HEK293 (cell line): ENCODE results near the gene SKIL.

Source experiments
- HOXA7 ChIP-seq: sonication (generic); formaldehyde crosslinking; IDR thresholded peaks from 2 replicates; pipeline ENCODE4 v1.8.1; 2022; ENCODE audit warnings: missing genetic modification reagents, borderline replicate concordance
- ZNF2 ChIP-seq: fragments of 450-650 bp; formaldehyde crosslinking; IDR thresholded peaks from 2 replicates; pipeline ENCODE4 v1.5.1; 2016; ENCODE audit warnings: missing biosample characterization, missing genetic modification characterization
- ZNF530 ChIP-seq: fragments of 450-650 bp; formaldehyde crosslinking; IDR thresholded peaks from 2 replicates; pipeline ENCODE4 v1.5.1; 2016; ENCODE audit warnings: low read depth, missing biosample characterization, missing genetic modification characterization
- TF ChIP-seq, protein P1 (sequence below): fragments of 450-650 bp; formaldehyde crosslinking; IDR thresholded peaks from 2 replicates; pipeline ENCODE4 v1.5.1; 2016; ENCODE audit warnings: missing biosample characterization, missing genetic modification characterization
- TF ChIP-seq, protein P2 (sequence below): fragments of 450-650 bp; formaldehyde crosslinking; IDR thresholded peaks from 2 replicates; pipeline ENCODE4 v1.5.1; 2017; ENCODE audit warnings: missing biosample characterization, missing genetic modification characterization

DNA sequence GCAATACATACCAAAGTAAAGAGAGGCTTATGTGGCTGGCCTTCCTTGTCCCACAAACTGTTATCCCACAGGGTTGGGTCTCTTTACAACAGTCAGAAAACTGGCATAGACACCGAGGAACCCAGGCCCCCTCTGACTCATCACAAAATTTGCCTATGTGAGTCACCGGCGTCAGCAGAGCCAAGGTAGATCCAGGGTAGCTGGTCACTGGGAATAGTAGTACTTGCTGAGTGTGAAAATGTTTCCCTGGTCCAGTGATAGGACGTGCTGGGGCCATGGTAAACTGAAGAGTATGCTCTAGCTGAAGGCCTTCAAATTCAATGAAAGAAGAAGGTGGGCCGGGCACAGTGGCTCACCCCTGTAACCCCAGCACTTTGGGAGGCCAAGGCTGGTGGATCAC, 27.1 kb upstream of the SKIL start:
- TF ChIP-seq, protein P1, sequence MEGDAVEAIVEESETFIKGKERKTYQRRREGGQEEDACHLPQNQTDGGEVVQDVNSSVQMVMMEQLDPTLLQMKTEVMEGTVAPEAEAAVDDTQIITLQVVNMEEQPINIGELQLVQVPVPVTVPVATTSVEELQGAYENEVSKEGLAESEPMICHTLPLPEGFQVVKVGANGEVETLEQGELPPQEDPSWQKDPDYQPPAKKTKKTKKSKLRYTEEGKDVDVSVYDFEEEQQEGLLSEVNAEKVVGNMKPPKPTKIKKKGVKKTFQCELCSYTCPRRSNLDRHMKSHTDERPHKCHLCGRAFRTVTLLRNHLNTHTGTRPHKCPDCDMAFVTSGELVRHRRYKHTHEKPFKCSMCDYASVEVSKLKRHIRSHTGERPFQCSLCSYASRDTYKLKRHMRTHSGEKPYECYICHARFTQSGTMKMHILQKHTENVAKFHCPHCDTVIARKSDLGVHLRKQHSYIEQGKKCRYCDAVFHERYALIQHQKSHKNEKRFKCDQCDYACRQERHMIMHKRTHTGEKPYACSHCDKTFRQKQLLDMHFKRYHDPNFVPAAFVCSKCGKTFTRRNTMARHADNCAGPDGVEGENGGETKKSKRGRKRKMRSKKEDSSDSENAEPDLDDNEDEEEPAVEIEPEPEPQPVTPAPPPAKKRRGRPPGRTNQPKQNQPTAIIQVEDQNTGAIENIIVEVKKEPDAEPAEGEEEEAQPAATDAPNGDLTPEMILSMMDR (tag by site-specific recombination), result no peak
- TF ChIP-seq HOXA7, result no peak
- no peak for TF ChIP-seq ZNF2
- no peak for TF ChIP-seq ZNF530
- TF ChIP-seq, protein P2, sequence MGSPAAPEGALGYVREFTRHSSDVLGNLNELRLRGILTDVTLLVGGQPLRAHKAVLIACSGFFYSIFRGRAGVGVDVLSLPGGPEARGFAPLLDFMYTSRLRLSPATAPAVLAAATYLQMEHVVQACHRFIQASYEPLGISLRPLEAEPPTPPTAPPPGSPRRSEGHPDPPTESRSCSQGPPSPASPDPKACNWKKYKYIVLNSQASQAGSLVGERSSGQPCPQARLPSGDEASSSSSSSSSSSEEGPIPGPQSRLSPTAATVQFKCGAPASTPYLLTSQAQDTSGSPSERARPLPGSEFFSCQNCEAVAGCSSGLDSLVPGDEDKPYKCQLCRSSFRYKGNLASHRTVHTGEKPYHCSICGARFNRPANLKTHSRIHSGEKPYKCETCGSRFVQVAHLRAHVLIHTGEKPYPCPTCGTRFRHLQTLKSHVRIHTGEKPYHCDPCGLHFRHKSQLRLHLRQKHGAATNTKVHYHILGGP, result no peak
